ENCODE measurements around the gene ARAP2.

ARAP2 gene

GRCh38 chr4:36230534-36230933, 13.8 kb downstream of the ARAP2 start:
- TF ChIP-seq ZNF626 (tag by site-specific recombination; IDR thresholded peaks at IDR 0.05): no peak
- TF ChIP-seq ZFP37 (tag by site-specific recombination; IDR thresholded peaks at IDR 0.05): no peak
- TF ChIP-seq ZSCAN16 (tag by site-specific recombination; IDR thresholded peaks at IDR 0.05): no peak
- no peak for TF ChIP-seq ZBTB1 (tag by site-specific recombination; IDR thresholded peaks at IDR 0.05)
- no peak for TF ChIP-seq KLF17 (tag by site-specific recombination; IDR thresholded peaks at IDR 0.05)
- TF ChIP-seq OVOL3 (tag by site-specific recombination; IDR thresholded peaks at IDR 0.05): no peak
- no peak for TF ChIP-seq ZNF398 (tag by site-specific recombination; IDR thresholded peaks at IDR 0.05)
- TF ChIP-seq ZBTB20 (tag by site-specific recombination; IDR thresholded peaks at IDR 0.05): no peak
- no peak for TF ChIP-seq ZNF184 (tag by site-specific recombination; IDR thresholded peaks at IDR 0.05)
- no peak overlapping the region for H3K27ac ChIP-seq (ENCODE audit: extremely low read depth, low read depth, low read length)
- CTCF ChIA-PET: no interaction called here
- no peaks in the 10 kb centered on the region for H3K36me3 ChIP-seq (ENCODE audit: control insufficient read depth in 2 of 2, insufficient read depth in 1 of 2, low read length in 2 of 2)
- H3K4me3 ChIP-seq (ENCODE audit: low read depth, low read length): no peak overlapping the region
- H3K4me1 ChIP-seq (ENCODE audit: control insufficient read depth, insufficient read depth, low read length): peaks cover 2% of the 10 kb centered on the region; the same call in 1 of the 2 replicates
- no peaks in the 10 kb centered on the region for H3K9me3 ChIP-seq (ENCODE audit: control insufficient read depth, insufficient read depth, low read depth, low read length)
- POLR2A ChIA-PET: no interaction called here

- Histone ChIP-seq H3K27ac (ENCODE audit: extremely low read depth, low read depth, low read length) (no peak overlapping the region), H3K9me3 (ENCODE audit: control insufficient read depth, insufficient read depth, low read depth, low read length) (no peaks in the 10 kb centered on the region), H3K4me1 (ENCODE audit: control insufficient read depth, insufficient read depth, low read length) (0 out of 2 replicates have a peak, but pooled peaks cover 2% of the 10 kb centered on the region), H3K4me3 (ENCODE audit: low read depth, low read length) (no peak overlapping the region), H3K36me3 (ENCODE audit: control insufficient read depth in 2 of 2, insufficient read depth in 1 of 2, low read length in 2 of 2) (no peaks in the 10 kb centered on the region)
- ChIA-PET CTCF (no interaction called here), POLR2A (no interaction called here)
- TF ChIP-seq ZNF777 (tag by site-specific recombination; IDR thresholded peaks at IDR 0.05; ENCODE audit: borderline replicate concordance): no peak
- TF ChIP-seq ZBTB17 (tag by site-specific recombination; IDR thresholded peaks at IDR 0.05): no peak
- no peak for TF ChIP-seq KLF16 (tag by site-specific recombination; IDR thresholded peaks at IDR 0.05)
- no peak for TF ChIP-seq ZBTB8A (tag by site-specific recombination; IDR thresholded peaks at IDR 0.05)
- TF ChIP-seq ZNF433 (tag by site-specific recombination; IDR thresholded peaks at IDR 0.05; ENCODE audit: low read depth): no peak
- no peak for TF ChIP-seq ZNF596 (tag by site-specific recombination; IDR thresholded peaks at IDR 0.05)
- TF ChIP-seq ZNF585B (tag by site-specific recombination; IDR thresholded peaks at IDR 0.05): no peak
- TF ChIP-seq ELK4 (IDR thresholded peaks at IDR 0.05; ENCODE audit: borderline replicate concordance, low read depth, low read length): no peak
- no peak for TF ChIP-seq ZNF280D (tag by site-specific recombination; IDR thresholded peaks at IDR 0.05)
- TF ChIP-seq ZNF544 (tag by site-specific recombination; IDR thresholded peaks at IDR 0.05): no peak
- no peak for TF ChIP-seq ZNF335 (tag by site-specific recombination; conservative IDR thresholded peaks at IDR 0.05)
- TF ChIP-seq KLF7 (tag by site-specific recombination; IDR thresholded peaks at IDR 0.05; ENCODE audit: borderline replicate concordance): no peak
- TF ChIP-seq ZNF366 (tag by site-specific recombination; conservative IDR thresholded peaks at IDR 0.05): no peak
- no peak for TF ChIP-seq ZFP69B (tag by site-specific recombination; IDR thresholded peaks at IDR 0.05)
- TF ChIP-seq ZNF510 (tag by site-specific recombination; IDR thresholded peaks at IDR 0.05; ENCODE audit: insufficient replicate concordance): no peak
These were observed 16.4 kb downstream of the ARAP2 start for GRCh38 chr4:36227913-36228312.

All from HEK293 (cell line).